Tibial nerve (tissue), 4 donors: Measurements from ENCODE around the gene AKT2. TPM values are rescaled to one million over a fixed set of nuclear protein-coding genes. Genes with fewer than 3 reads are reported as not detected.
A peak's percentile ranks its signal among the peaks of the same experiment; 100 is the strongest.

Experiments used
- DNase-seq, 2 donors: peaks; one replicate each; pipeline ENCODE4 v3.0.0-alpha.2; 2019; ENCODE audit warnings: low spot score in 2 of 2
- H3K27ac ChIP-seq, 4 donors: fragments of 200-600 bp; sonication (generic) in 3 of 4; one replicate each; pipeline ENCODE4 v1.5.1; 2017 to 2019; ENCODE audit warnings: mild to moderate bottlenecking in 1 of 4
- H3K27me3 ChIP-seq, 2 donors: fragments of 200-600 bp; sonication (generic) in 1 of 2; one replicate each; pipeline versions ENCODE4 v1.5.1 to v1.6.0; 2017 to 2019
- H3K36me3 ChIP-seq, 3 donors: fragments of 200-600 bp; sonication (generic); one replicate each; pipeline ENCODE4 v1.5.1; 2018 to 2019
- H3K4me1 ChIP-seq, 4 donors: fragments of 200-600 bp; sonication (generic) in 3 of 4; one replicate each; pipeline ENCODE4 v1.5.1; 2017 to 2019
- H3K4me3 ChIP-seq, 4 donors: fragments of 200-600 bp; sonication (generic) in 3 of 4; one replicate each; pipeline ENCODE4 v1.5.1; 2017 to 2019; ENCODE audit warnings: mild to moderate bottlenecking in 1 of 4, moderate library complexity in 1 of 4
- H3K9me3 ChIP-seq, 4 donors: fragments of 200-600 bp; sonication (generic) in 3 of 4; one replicate each; pipeline ENCODE4 v1.5.1; 2017 to 2019
- CTCF ChIP-seq, 5 experiments: fragments of 200-600 bp in 3 of 5; fragments of 450-650 bp in 2 of 5; sonication (generic) in 3 of 5; IDR thresholded peaks; one replicate each; pipeline ENCODE4 v1.5.1; 2016 to 2019; ENCODE audit warnings: antibody characterized with exemption in 5 of 5, mild to moderate bottlenecking in 3 of 5, moderate library complexity in 2 of 5
- EP300 ChIP-seq, 2 donors: sonication (generic); formaldehyde crosslinking; IDR thresholded peaks; one replicate each; pipeline ENCODE4 v1.6.1; 2017; ENCODE audit warnings: antibody characterized with exemption in 2 of 2, mild to moderate bottlenecking in 1 of 2
- POLR2A ChIP-seq, 2 donors: fragments of 450-650 bp; IDR thresholded peaks; one replicate each; pipeline ENCODE4 v1.6.1; 2017; ENCODE audit warnings: antibody characterized with exemption in 2 of 2, mild to moderate bottlenecking in 2 of 2, moderate library complexity in 2 of 2
- WGBS, 2 donors: methylation state at CpG; one replicate each; pipeline ENCODE4 v1.1.5; 2018; 5-methylcytosine and 5-hydroxymethylcytosine counted together
- total RNA-seq, 4 donors: library from RNA; depleted of rRNA; stranded (reverse); fragments of >200 nt; gene quantifications; one replicate each; pipeline ENCODE4 v1.1.0, GENCODE V29; 2016

Gene AKT2
- total RNA-seq, 4 donors from 2014 or later: 93.3 to 161 (median 121) TPM

GRCh38 chr19:40198272-40198990, 86.7 kb downstream of the AKT2 start:
- H3K36me3 ChIP-seq: peaks cover 0 to 70% (median 0%) of the 10 kb centered on the region in 3 donors
- H3K9me3 ChIP-seq: no peaks in the 10 kb centered on the region
- H3K27me3 ChIP-seq: no peaks in the 10 kb centered on the region
- no peak for TF ChIP-seq CTCF (IDR thresholded peaks at IDR 0.05)
- no peak for TF ChIP-seq EP300 (IDR thresholded peaks at IDR 0.05)
- TF ChIP-seq POLR2A (IDR thresholded peaks at IDR 0.05): no peak
- H3K4me1 ChIP-seq: peaks cover 0 to 10% (median 0%) of the 10 kb centered on the region in 4 donors
- WGBS, 2 donors: 95 to 97% methylated on average over 19 to 29 of the region's 29 CpGs
- no peak for DNase-seq
- H3K4me3 ChIP-seq: no peak overlapping the region
- H3K27ac ChIP-seq: no peak overlapping the region

GRCh38 chr19:40193587-40193849, 91.6 kb downstream of the AKT2 start:
- WGBS, 2 donors: 78 to 79% methylated on average over 3 of the region's 3 CpGs
- Histone ChIP-seq H3K27me3 (no peaks in the 10 kb centered on the region), H3K4me1 (peaks cover 0 to 32% (median 13%) of the 10 kb centered on the region in 4 donors), H3K36me3 (peaks cover 0 to 25% (median 0%) of the 10 kb centered on the region in 3 donors), H3K4me3 (no peak overlapping the region), H3K27ac (no peak overlapping the region), H3K9me3 (no peaks in the 10 kb centered on the region)
- DNase-seq: no peak
- no peak for TF ChIP-seq POLR2A (IDR thresholded peaks at IDR 0.05)
- no peak for TF ChIP-seq CTCF (IDR thresholded peaks at IDR 0.05)
- no peak for TF ChIP-seq EP300 (IDR thresholded peaks at IDR 0.05)

- DNase-seq: no peak
- Histone ChIP-seq H3K4me1 (peaks cover 0 to 32% (median 13%) of the 10 kb centered on the region in 4 donors), H3K27ac (no peak overlapping the region), H3K9me3 (no peaks in the 10 kb centered on the region), H3K27me3 (no peaks in the 10 kb centered on the region), H3K4me3 (peak overlapping the region in 1 of 4 donors; percentile 88), H3K36me3 (peaks cover 0 to 20% (median 0%) of the 10 kb centered on the region in 3 donors)
- TF ChIP-seq EP300 (IDR thresholded peaks at IDR 0.05) (no peak), POLR2A (IDR thresholded peaks at IDR 0.05) (no peak), CTCF (IDR thresholded peaks at IDR 0.05) (no peak)
- WGBS, 2 donors: 75 to 76% methylated on average over 5 of the region's 5 CpGs
Observed at GRCh38 chr19:40192758-40193586, 92.2 kb downstream of the AKT2 start.

- Histone ChIP-seq H3K4me1 (peaks cover 0 to 32% (median 13%) of the 10 kb centered on the region in 4 donors), H3K27ac (peak overlapping the region; percentile 5 to 98 (median 86))
- 0 to 34% methylated on average over 12 to 16 of the region's 62 CpGs for WGBS, 2 donors
Observed at GRCh38 chr19:40191836-40192646, 93.1 kb downstream of the AKT2 start.

More at GRCh38 chr19:40191836-40192646, 93.1 kb downstream of the AKT2 start:
- no peak for TF ChIP-seq POLR2A (IDR thresholded peaks at IDR 0.05)
- no peak for TF ChIP-seq CTCF (IDR thresholded peaks at IDR 0.05)
- no peak for TF ChIP-seq EP300 (IDR thresholded peaks at IDR 0.05)
- Histone ChIP-seq H3K4me3 (peak overlapping the region; percentile 79 to 95 (median 88)), H3K27me3 (no peaks in the 10 kb centered on the region), H3K9me3 (no peaks in the 10 kb centered on the region), H3K36me3 (peaks cover 0 to 10% (median 0%) of the 10 kb centered on the region in 3 donors)
- no peak for DNase-seq
